H9 (cell line): ENCODE results near the gene ANKUB1. TPM values are rescaled to one million over a fixed set of nuclear protein-coding genes. Genes with fewer than 3 reads are reported as not detected.

ENCODE experiments used
- DNase-seq: peaks from one replicate; pipeline ENCODE4 v3.0.0-alpha.2; 2017
- H2AFZ ChIP-seq: one replicate; pipeline ENCODE4 v1.6.1; 2013; ENCODE audit warnings: mild to moderate bottlenecking, low read length, control low read depth, moderate library complexity
- H2AK5ac ChIP-seq: 2 replicates; pipeline ENCODE4 v1.6.1; 2013; ENCODE audit warnings: low read length, control low read depth, mixed read lengths; ENCODE audit not compliant: insufficient read length
- H2BK120ac ChIP-seq: one replicate; pipeline ENCODE4 v1.6.1; 2013; ENCODE audit warnings: low read depth, mild to moderate bottlenecking, low read length, control low read depth, inconsistent platforms; ENCODE audit not compliant: poor library complexity, severe bottlenecking
- H2BK12ac ChIP-seq: 2 replicates; pipeline ENCODE4 v1.6.1; 2013; ENCODE audit warnings: low read length, control low read depth, mixed read lengths, low read depth; ENCODE audit not compliant: insufficient read length
- H2BK15ac ChIP-seq: 2 replicates; pipeline ENCODE4 v1.6.1; 2013; ENCODE audit warnings: low read depth, low read length, control low read depth
- H2BK20ac ChIP-seq: one replicate; pipeline ENCODE4 v1.6.1; 2013; ENCODE audit warnings: low read depth, mild to moderate bottlenecking, low read length, control low read depth, inconsistent platforms; ENCODE audit not compliant: poor library complexity, severe bottlenecking
- H2BK5ac ChIP-seq: 2 replicates; pipeline ENCODE4 v1.6.1; 2013; ENCODE audit warnings: low read length, control low read depth, mixed read lengths; ENCODE audit not compliant: insufficient read length
- H3K14ac ChIP-seq: 2 replicates; pipeline ENCODE4 v1.6.1; 2013; ENCODE audit warnings: low read length, control low read depth; ENCODE audit not compliant: insufficient read depth
- H3K18ac ChIP-seq: 2 replicates; pipeline ENCODE4 v1.6.1; 2013; ENCODE audit warnings: low read depth, mild to moderate bottlenecking, mixed read lengths, low read length, control low read depth; ENCODE audit not compliant: insufficient read length
- H3K23ac ChIP-seq: 2 replicates; pipeline ENCODE4 v1.6.1; 2013; ENCODE audit warnings: low read length, control low read depth, mixed read lengths, low read depth; ENCODE audit not compliant: insufficient read length
- H3K23me2 ChIP-seq: 2 replicates; pipeline ENCODE4 v1.6.1; 2013; ENCODE audit warnings: low read depth, mild to moderate bottlenecking, mixed read lengths, low read length, control low read depth; ENCODE audit not compliant: insufficient read length, poor library complexity, severe bottlenecking
- H3K27ac ChIP-seq: 2 replicates; pipeline ENCODE4 v1.5.1; 2013; ENCODE audit warnings: low read length, control low read depth, mixed read lengths, low read depth; ENCODE audit not compliant: insufficient read length
- H3K27me3 ChIP-seq: 2 replicates; pipeline ENCODE4 v1.6.1; 2013; ENCODE audit warnings: low read length, control low read depth, inconsistent platforms; ENCODE audit not compliant: insufficient read depth
- H3K4ac ChIP-seq: 2 replicates; pipeline ENCODE4 v1.6.1; 2013; ENCODE audit warnings: low read depth, mild to moderate bottlenecking, control low read depth, inconsistent platforms, low read length, moderate library complexity
- H3K4me1 ChIP-seq: 2 replicates; pipeline ENCODE4 v1.6.1; 2013; ENCODE audit warnings: low read length, control low read depth, inconsistent platforms; ENCODE audit not compliant: insufficient read depth
- H3K4me2 ChIP-seq: 2 replicates; pipeline ENCODE4 v1.6.1; 2013; ENCODE audit warnings: low read length, control low read depth, mixed read lengths; ENCODE audit not compliant: insufficient read length, insufficient read depth
- H3K56ac ChIP-seq: 2 replicates; pipeline ENCODE4 v1.6.1; 2013; ENCODE audit warnings: low read depth, mild to moderate bottlenecking, mixed read lengths, low read length, control low read depth; ENCODE audit not compliant: insufficient read length
- H3K79me1 ChIP-seq: 2 replicates; pipeline ENCODE4 v1.6.1; 2013; ENCODE audit warnings: low read depth, mild to moderate bottlenecking, moderate library complexity, low read length, control low read depth, inconsistent platforms; ENCODE audit not compliant: insufficient read depth, poor library complexity, severe bottlenecking
- H3K79me2 ChIP-seq: 2 replicates; pipeline ENCODE4 v1.6.1; 2013; ENCODE audit warnings: low read length, control low read depth, inconsistent platforms; ENCODE audit not compliant: insufficient read depth
- H3K9ac ChIP-seq: 2 replicates; pipeline ENCODE4 v1.6.1; 2013; ENCODE audit warnings: low read length, control low read depth, mixed read lengths; ENCODE audit not compliant: insufficient read length; ENCODE audit errors: extremely low read depth
- H3K9me3 ChIP-seq: one replicate; pipeline ENCODE4 v1.6.1; 2013; ENCODE audit warnings: low read depth, low read length, inconsistent platforms; ENCODE audit not compliant: control insufficient read depth
- H3T11ph ChIP-seq: one replicate; pipeline ENCODE4 v1.6.1; 2013; ENCODE audit warnings: mild to moderate bottlenecking, low read length, control low read depth, inconsistent platforms
- H4K20me1 ChIP-seq: one replicate; pipeline ENCODE4 v1.6.1; 2013; ENCODE audit not compliant: control insufficient read depth, insufficient read length, insufficient read depth
- H4K5ac ChIP-seq: 2 replicates; pipeline ENCODE4 v1.6.1; 2013; ENCODE audit warnings: low read depth, mild to moderate bottlenecking, mixed read lengths, low read length, control low read depth; ENCODE audit not compliant: insufficient read length
- H4K8ac ChIP-seq: replicated peaks from 2 replicates; pipeline ENCODE4 v1.6.1; 2013; ENCODE audit warnings: low read length, control low read depth, mixed read lengths, low read depth; ENCODE audit not compliant: insufficient read length
- H4K91ac ChIP-seq: 2 replicates; pipeline ENCODE4 v1.6.1; 2013; ENCODE audit warnings: low read depth, mild to moderate bottlenecking, moderate library complexity, mixed read lengths, low read length, control low read depth; ENCODE audit not compliant: insufficient read length
- H3K27ac Mint-ChIP-seq, 3 experiments: 2 replicates in 2 of 3; 3 replicates in 1 of 3; pipeline ENCODE4 v1.8.0; 2020 to 2021; ENCODE audit warnings: mixed read lengths in 3 of 3, mild to moderate bottlenecking in 1 of 3, moderate library complexity in 1 of 3
- H3K27me3 Mint-ChIP-seq: 2 replicates; pipeline ENCODE4 v1.8.0; 2021; ENCODE audit warnings: low read depth, mild to moderate bottlenecking, moderate library complexity, mixed read lengths
- H3K36me3 Mint-ChIP-seq, 3 experiments: 2 replicates in 2 of 3; 3 replicates in 1 of 3; pipeline ENCODE4 v1.8.0; 2020 to 2021; ENCODE audit warnings: low read depth in 3 of 3, mixed read lengths in 3 of 3; ENCODE audit not compliant: insufficient read depth in 1 of 3
- H3K4me1 Mint-ChIP-seq, 2 experiments: 2 replicates each; pipeline ENCODE4 v1.8.0; 2020; ENCODE audit warnings: mixed read lengths in 2 of 2
- H3K4me3 Mint-ChIP-seq, 2 experiments: 2 replicates in 1 of 2; 3 replicates in 1 of 2; pipeline ENCODE4 v1.8.0; 2020 to 2021; ENCODE audit warnings: mild to moderate bottlenecking in 2 of 2, mixed read lengths in 2 of 2, moderate library complexity in 1 of 2
- H3K9me3 Mint-ChIP-seq, 2 experiments: 2 replicates in 1 of 2; 3 replicates in 1 of 2; pipeline ENCODE4 v1.8.0; 2020; ENCODE audit warnings: mild to moderate bottlenecking in 2 of 2, mixed read lengths in 2 of 2, moderate library complexity in 1 of 2
- WGBS: extraction: QIAGEN DNeasy Blood & Tissue Kit; methylation state at CpG from one replicate; pipeline ENCODE4 v1.1.7; 2013; ENCODE audit warnings: missing lambda C conversion rate, low lambda C conversion rate, mixed read lengths; ENCODE audit not compliant: insufficient read length; ENCODE audit errors: extremely low coverage; 5-methylcytosine and 5-hydroxymethylcytosine counted together
- total RNA-seq: library from RNA; stranded (reverse); gene quantifications from 2 replicates; pipeline ENCODE4 v1.2.1, GENCODE V29; 2021
- TF ChIP-seq, protein P1 (sequence below): fragments of 200-600 bp; sonication (generic); conservative IDR thresholded peaks from 3 replicates; pipeline ENCODE4 v1.8.0; 2021; ENCODE audit warnings: antibody characterized with exemption, mild to moderate bottlenecking

The ANKUB1 gene
- total RNA-seq, 1 experiment from 2014 or later: not detected

DNA sequence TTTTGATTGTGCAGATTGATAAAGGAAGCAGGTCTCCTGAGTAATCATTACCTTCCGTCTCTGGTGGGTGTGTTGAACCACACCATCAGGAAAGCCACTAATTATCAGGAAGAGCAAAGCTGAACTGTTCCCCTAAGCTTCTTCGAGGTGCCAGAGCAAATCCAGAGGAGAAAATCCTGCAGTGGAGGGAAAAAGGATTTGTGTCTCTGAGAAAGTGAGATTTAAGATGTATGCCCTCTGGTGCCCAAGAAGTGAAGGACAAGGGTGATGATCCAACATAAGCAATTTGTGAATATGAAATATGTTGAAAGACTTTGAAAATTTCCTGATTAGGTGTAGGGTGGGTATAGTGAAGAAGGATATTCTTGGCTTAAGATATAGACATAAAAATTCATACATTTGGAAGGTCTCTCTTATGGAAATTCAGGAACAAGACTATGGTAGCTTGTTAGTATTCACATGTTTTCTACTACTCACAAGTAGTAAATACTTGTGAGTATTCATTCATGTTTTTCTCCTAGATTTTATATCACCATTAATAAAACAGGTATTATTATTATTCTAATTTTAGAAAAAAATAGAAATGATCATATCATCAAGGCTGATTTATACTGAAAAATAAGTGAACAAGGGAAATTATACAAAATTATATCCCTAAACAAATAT is 74.8 kb downstream of the ANKUB1 start:
- Histone ChIP-seq H3K4ac (no peak overlapping the region), H2AFZ (no peak overlapping the region), H3K79me2 (no peaks in the 10 kb centered on the region), H3K56ac (no peak overlapping the region), H2AK5ac (no peak overlapping the region), H4K8ac (no peak overlapping the region), H3K23ac (no peak overlapping the region), H4K91ac (no peak overlapping the region), H3K27ac (no peak overlapping the region), H2BK20ac (no peak overlapping the region), H3T11ph (no peak overlapping the region), H3K4me2 (no peak overlapping the region), H3K27me3 (no peaks in the 10 kb centered on the region), H3K18ac (no peak overlapping the region), H2BK120ac (no peak overlapping the region), H2BK12ac (no peak overlapping the region), H4K20me1 (no peaks in the 10 kb centered on the region), H3K79me1 (no peaks in the 10 kb centered on the region), H4K5ac (no peak overlapping the region), H3K4me1 (no peaks in the 10 kb centered on the region), H3K9me3 (no peaks in the 10 kb centered on the region), H2BK15ac (no peak overlapping the region), H2BK5ac (no peak overlapping the region), H3K14ac (no peak overlapping the region), H3K9ac (no peak overlapping the region), H3K23me2 (no peaks in the 10 kb centered on the region)
- no peaks in the 10 kb centered on the region for H3K27me3 Mint-ChIP-seq
- H3K27ac Mint-ChIP-seq: no peak overlapping the region; a peak in 1 of 7 replicates
- TF ChIP-seq, protein P1, sequence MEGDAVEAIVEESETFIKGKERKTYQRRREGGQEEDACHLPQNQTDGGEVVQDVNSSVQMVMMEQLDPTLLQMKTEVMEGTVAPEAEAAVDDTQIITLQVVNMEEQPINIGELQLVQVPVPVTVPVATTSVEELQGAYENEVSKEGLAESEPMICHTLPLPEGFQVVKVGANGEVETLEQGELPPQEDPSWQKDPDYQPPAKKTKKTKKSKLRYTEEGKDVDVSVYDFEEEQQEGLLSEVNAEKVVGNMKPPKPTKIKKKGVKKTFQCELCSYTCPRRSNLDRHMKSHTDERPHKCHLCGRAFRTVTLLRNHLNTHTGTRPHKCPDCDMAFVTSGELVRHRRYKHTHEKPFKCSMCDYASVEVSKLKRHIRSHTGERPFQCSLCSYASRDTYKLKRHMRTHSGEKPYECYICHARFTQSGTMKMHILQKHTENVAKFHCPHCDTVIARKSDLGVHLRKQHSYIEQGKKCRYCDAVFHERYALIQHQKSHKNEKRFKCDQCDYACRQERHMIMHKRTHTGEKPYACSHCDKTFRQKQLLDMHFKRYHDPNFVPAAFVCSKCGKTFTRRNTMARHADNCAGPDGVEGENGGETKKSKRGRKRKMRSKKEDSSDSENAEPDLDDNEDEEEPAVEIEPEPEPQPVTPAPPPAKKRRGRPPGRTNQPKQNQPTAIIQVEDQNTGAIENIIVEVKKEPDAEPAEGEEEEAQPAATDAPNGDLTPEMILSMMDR: peak; percentile 86
- H3K9me3 Mint-ChIP-seq: peaks cover 23 to 30% of the 10 kb centered on the region in 2 experiments
- H3K4me1 Mint-ChIP-seq: peaks cover 4% of the 10 kb centered on the region in 2 experiments
- H3K36me3 Mint-ChIP-seq: peaks cover 3 to 17% (median 14%) of the 10 kb centered on the region in 3 experiments; a peak in 5 of 7 replicates
- no peak overlapping the region for H3K4me3 Mint-ChIP-seq
- whole genome bisulfite sequencing: no CpG with 5 or more reads among the region's 2 CpGs
- DNase-seq: peak; percentile 42
